Adrenal gland (tissue), 5 donors: Measurements from ENCODE around the gene PPIA.

Experiments used
- POLR2A ChIP-seq, 2 donors: fragments of 450-650 bp; IDR thresholded peaks; one replicate each; pipeline ENCODE4 v1.6.1; 2017; ENCODE audit warnings: antibody characterized with exemption in 2 of 2, mild to moderate bottlenecking in 2 of 2, moderate library complexity in 1 of 2
- TF ChIP-seq, protein P1 (sequence below), 6 experiments: fragments of 450-650 bp in 4 of 6; fragments of 200-600 bp in 2 of 6; sonication (generic) in 1 of 6; IDR thresholded peaks; 1 replicate in 5 of 6; 2 replicates in 1 of 6; pipeline versions ENCODE4 v1.5.1 to v1.8.0; 2016 to 2021; ENCODE audit warnings: antibody characterized with exemption in 6 of 6, mild to moderate bottlenecking in 2 of 6, moderate library complexity in 1 of 6
- donor health status: DM: no; HTN: no; CAD: no.

DNA sequence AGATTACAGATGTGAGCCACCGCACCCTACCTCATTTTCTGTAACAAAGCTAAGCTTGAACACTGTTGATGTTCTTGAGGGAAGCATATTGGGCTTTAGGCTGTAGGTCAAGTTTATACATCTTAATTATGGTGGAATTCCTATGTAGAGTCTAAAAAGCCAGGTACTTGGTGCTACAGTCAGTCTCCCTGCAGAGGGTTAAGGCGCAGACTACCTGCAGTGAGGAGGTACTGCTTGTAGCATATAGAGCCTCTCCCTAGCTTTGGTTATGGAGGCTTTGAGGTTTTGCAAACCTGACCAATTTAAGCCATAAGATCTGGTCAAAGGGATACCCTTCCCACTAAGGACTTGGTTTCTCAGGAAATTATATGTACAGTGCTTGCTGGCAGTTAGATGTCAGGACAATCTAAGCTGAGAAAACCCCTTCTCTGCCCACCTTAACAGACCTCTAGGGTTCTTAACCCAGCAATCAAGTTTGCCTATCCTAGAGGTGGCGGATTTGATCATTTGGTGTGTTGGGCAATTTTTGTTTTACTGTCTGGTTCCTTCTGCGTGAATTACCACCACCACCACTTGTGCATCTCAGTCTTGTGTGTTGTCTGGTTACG is 6.0 kb downstream of the PPIA start:
- TF ChIP-seq, protein P1, sequence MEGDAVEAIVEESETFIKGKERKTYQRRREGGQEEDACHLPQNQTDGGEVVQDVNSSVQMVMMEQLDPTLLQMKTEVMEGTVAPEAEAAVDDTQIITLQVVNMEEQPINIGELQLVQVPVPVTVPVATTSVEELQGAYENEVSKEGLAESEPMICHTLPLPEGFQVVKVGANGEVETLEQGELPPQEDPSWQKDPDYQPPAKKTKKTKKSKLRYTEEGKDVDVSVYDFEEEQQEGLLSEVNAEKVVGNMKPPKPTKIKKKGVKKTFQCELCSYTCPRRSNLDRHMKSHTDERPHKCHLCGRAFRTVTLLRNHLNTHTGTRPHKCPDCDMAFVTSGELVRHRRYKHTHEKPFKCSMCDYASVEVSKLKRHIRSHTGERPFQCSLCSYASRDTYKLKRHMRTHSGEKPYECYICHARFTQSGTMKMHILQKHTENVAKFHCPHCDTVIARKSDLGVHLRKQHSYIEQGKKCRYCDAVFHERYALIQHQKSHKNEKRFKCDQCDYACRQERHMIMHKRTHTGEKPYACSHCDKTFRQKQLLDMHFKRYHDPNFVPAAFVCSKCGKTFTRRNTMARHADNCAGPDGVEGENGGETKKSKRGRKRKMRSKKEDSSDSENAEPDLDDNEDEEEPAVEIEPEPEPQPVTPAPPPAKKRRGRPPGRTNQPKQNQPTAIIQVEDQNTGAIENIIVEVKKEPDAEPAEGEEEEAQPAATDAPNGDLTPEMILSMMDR (IDR thresholded peaks at IDR 0.05), result no peak
- no peak for TF ChIP-seq POLR2A (IDR thresholded peaks at IDR 0.05)
